ENCODE measurements around the gene PDGFRB.
A peak's percentile ranks its signal among the peaks of the same experiment; 100 is the strongest.

PDGFRB gene

DNA sequence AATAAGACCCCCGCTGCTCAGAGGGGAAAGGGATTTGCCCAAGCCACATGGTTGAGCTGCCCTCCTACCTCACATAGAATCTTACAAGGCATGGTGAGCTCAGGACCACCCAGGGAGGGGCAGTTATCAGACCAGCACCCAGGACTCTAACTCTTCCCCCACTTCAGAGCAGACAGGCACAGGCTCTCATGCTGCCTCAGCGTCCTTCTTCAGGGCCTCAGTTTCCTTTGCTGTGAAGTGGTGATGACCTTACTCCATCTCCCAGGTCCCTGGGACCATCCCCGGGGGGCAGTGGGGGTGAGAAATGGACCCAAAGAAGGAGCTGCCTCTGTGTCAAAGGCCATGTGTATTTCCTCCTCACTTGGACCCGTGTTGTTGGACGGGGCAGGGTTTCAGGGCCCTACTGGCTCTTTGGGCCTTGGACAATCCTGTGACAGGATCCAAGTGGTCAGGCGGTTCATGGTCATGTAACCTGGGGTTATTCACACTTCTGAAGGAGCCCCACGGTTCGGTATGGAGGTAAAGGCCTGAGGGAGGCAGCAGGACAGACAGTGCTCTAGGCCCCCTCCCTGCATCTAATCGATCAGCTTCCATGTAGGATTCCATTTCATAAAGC, 37.6 kb downstream of the PDGFRB start:
- peaks cover 90% of the 10 kb centered on the region for H3K36me3 ChIP-seq (replicated peaks)
- no peak overlapping the region for H3K27ac ChIP-seq
- DNase-seq, result no peak
- TF ChIP-seq, protein P1, sequence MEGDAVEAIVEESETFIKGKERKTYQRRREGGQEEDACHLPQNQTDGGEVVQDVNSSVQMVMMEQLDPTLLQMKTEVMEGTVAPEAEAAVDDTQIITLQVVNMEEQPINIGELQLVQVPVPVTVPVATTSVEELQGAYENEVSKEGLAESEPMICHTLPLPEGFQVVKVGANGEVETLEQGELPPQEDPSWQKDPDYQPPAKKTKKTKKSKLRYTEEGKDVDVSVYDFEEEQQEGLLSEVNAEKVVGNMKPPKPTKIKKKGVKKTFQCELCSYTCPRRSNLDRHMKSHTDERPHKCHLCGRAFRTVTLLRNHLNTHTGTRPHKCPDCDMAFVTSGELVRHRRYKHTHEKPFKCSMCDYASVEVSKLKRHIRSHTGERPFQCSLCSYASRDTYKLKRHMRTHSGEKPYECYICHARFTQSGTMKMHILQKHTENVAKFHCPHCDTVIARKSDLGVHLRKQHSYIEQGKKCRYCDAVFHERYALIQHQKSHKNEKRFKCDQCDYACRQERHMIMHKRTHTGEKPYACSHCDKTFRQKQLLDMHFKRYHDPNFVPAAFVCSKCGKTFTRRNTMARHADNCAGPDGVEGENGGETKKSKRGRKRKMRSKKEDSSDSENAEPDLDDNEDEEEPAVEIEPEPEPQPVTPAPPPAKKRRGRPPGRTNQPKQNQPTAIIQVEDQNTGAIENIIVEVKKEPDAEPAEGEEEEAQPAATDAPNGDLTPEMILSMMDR (IDR thresholded peaks at IDR 0.05; ENCODE audit: low read depth, low read length, missing control alignments), result no peak
- in situ Hi-C loops (cut with HindIII; ENCODE audit: low pct_ligation_motif_present, low sequenced_read_pairs), result no loop called here
- H3K27me3 ChIP-seq (replicated peaks), result no peaks in the 10 kb centered on the region
- no peak overlapping the region for H3K4me3 ChIP-seq (ENCODE audit: low read depth, low read length)

DNA sequence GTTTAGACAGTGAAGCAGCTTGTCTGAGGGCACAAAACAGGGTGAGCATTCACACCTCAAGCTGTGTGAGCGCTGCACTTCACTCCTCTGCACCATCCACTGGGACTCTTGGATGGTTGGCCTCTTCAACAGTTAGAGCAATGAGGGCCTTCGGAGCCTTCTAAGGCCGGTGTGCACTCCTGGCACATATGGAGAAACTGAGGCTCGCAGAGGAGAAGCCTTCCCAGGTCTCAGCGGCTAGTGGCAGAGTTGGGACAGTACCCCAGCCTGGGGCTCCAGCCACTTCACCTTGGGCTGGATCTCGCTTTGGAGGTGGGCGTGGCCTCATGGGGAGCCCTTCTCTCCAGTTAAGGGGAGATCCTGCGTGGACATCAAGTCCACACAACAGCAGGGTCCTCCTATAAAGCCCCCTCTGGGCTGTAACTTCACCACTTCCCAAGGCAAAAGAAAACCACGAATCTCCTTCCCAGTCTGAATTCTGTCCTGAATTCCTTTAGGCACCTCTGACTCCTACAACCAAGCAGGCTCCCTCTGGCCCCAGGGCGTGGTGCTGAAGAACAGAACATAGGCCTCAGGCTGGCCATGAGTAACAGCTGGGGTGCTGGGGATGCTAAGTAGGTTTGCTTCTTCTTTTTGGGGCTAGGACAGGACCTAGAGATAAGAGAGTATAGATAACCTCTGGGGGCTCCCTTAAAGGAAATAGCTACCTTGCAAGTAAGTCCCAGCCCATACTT, 38.8 kb downstream of the PDGFRB start:
- Histone ChIP-seq H3K4me3 (ENCODE audit: low read depth, low read length) (no peak overlapping the region), H3K27ac (no peak overlapping the region), H3K27me3 (replicated peaks) (no peaks in the 10 kb centered on the region), H3K36me3 (replicated peaks) (peaks cover 78% of the 10 kb centered on the region)
- in situ Hi-C loops (cut with HindIII; ENCODE audit: low pct_ligation_motif_present, low sequenced_read_pairs), result no loop called here
- DNase-seq, result no peak
- TF ChIP-seq, protein P1 (IDR thresholded peaks at IDR 0.05; ENCODE audit: low read depth, low read length, missing control alignments), result no peak

DNA sequence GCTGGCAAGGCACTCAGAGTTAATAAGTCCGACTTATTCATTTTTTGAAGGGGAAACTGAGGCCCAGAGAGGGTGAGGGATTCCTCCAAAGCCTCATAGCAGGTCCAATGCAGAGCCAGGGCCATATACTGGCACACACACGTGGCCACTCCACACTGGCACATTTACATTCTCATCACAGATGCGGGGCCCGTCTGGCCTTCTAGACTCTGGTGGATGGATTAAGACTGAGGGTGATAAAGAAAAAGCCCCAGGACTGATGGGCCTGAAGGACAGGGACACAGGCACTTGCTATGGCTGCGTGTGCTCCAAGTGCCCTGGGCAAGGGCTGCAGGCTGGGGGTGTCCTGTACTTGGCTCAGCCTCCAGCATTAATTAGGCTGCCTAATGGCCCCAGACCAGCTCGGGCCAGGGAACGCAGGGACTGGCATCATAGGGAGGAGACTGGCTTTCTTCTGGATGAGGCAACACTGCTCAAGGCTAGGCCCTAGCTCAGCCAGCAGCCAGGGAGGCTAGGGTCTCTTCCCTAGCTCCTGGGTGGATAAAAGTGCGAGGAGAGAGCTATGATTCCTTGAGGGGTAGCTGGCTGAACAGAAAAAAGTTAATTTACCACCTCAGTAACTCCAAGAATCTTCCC, 40.8 kb downstream of the PDGFRB start:
- Histone ChIP-seq H3K36me3 (replicated peaks) (peaks cover 58% of the 10 kb centered on the region), H3K4me3 (ENCODE audit: low read depth, low read length) (no peak overlapping the region), H3K27ac (no peak overlapping the region), H3K27me3 (replicated peaks) (no peaks in the 10 kb centered on the region)
- DNase-seq, result no peak
- in situ Hi-C loops (cut with HindIII; ENCODE audit: low pct_ligation_motif_present, low sequenced_read_pairs), result no loop called here
- TF ChIP-seq, protein P1 (IDR thresholded peaks at IDR 0.05; ENCODE audit: low read depth, low read length, missing control alignments), result no peak

DNA sequence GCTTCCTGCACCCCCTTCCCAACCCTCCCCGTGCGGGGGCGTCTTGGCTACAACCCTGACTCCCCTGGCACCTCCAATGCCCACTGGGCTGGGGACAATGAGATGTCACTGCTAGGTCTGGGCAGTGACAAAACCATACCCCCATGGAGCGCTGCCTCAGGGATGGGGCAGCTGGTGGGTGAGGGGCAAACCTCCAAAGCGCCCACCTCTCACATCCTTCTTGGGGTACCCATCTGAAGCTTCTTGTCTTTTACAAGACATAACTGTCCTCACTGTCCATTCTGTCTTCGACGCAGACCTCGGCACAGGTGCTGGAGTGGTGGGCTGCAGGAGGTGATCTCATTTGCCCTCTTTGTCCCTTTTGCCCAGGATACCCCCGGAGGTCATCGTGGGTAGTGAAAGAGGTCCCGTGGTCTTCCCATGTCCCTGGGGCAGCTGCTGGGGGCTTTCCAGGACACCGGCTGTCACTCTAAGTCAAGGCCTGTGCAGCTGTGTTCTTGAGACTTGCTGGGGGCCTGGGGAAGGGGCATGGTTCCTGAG, 41.5 kb downstream of the PDGFRB start:
- Histone ChIP-seq H3K27me3 (replicated peaks) (no peaks in the 10 kb centered on the region), H3K36me3 (replicated peaks) (peaks cover 51% of the 10 kb centered on the region), H3K4me3 (ENCODE audit: low read depth, low read length) (no peak overlapping the region), H3K27ac (no peak overlapping the region)
- in situ Hi-C loops (cut with HindIII; ENCODE audit: low pct_ligation_motif_present, low sequenced_read_pairs), result no loop called here
- no peak for DNase-seq
- TF ChIP-seq, protein P1 (IDR thresholded peaks at IDR 0.05; ENCODE audit: low read depth, low read length, missing control alignments), result peak; percentile 25

DNA sequence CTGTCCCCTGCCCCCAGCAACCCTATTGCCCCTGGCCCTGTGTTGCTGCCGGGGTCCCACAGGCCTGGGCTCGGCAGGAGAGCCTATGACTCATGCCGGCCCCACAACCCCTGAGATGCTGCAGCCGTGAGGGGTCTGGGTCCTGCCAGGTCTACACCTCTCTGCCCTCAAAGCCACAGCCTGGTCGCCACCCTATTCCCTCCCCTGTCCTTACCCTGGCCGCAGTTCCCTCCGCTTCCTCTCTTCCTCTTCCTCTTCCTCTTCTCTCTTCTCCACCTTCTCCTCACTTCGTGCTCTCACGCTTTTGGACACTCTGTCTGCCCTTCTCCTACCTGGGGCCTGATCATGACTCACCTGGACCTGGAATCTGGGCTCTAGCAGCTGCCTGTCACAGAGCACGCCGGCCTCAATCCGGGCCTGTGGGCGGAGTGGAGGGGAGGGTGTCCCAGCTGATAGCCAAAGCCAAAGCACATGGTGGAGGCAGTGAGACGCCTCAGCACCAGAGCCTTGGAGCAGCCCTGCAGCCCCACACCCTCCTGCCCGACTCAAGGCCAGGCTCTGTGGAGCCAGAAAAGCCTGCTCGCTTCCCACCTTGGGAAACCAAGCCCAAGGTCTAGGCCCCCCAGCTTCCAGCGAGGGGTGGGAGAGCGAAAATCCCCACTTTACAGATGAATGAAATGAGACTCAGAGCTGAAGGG, 42.4 kb downstream of the PDGFRB start:
- Histone ChIP-seq H3K36me3 (replicated peaks) (peaks cover 41% of the 10 kb centered on the region), H3K27me3 (replicated peaks) (no peaks in the 10 kb centered on the region), H3K27ac (peak overlapping the region; percentile 65), H3K4me3 (ENCODE audit: low read depth, low read length) (no peak overlapping the region)
- in situ Hi-C loops (cut with HindIII; ENCODE audit: low pct_ligation_motif_present, low sequenced_read_pairs), result no loop called here
- TF ChIP-seq, protein P1 (IDR thresholded peaks at IDR 0.05; ENCODE audit: low read depth, low read length, missing control alignments), result no peak
- DNase-seq, result no peak

Data from brain microvascular endothelial cell (primary cell).